GM21390 (cell line): ENCODE measurements around the gene SPC25.

Experiments used
- ATAC-seq: cut with Tn5 transposase; IDR thresholded peaks from one replicate; pipeline ENCODE4 v1.9.1; 2021; ENCODE audit not compliant: unreplicated experiment

Gene SPC25

GRCh38 chr2:168848225-168848624 lies 42.0 kb downstream of the SPC25 start:
- no peak for ATAC-seq

- no peak for ATAC-seq
These were observed 47.0 kb downstream of the SPC25 start for GRCh38 chr2:168843253-168843652.

- no peak for ATAC-seq
These were observed 48.8 kb downstream of the SPC25 start for GRCh38 chr2:168841445-168841844.

DNA sequence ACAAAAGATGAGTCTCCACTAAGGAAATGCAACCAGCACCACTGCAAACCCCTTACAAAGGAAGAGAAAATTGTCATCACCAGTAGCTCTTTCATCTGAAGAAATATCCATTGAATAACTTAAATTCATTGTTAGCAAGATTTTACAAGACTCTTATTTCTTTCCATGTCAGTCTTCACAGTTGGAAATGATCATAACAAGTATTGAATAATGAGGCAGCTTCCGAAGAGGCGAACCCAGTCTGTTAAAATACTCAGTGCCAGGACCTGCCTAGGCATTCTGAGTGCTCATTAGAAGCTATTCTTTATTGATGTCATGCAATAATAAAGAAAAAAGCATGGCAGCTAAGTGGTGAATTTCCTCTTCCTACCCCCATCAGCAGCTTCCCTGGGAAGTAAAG lies 54.3 kb downstream of the SPC25 start:
- ATAC-seq, result no peak

- no peak for ATAC-seq
These were observed 58.6 kb downstream of the SPC25 start for GRCh38 chr2:168831662-168832061.

DNA sequence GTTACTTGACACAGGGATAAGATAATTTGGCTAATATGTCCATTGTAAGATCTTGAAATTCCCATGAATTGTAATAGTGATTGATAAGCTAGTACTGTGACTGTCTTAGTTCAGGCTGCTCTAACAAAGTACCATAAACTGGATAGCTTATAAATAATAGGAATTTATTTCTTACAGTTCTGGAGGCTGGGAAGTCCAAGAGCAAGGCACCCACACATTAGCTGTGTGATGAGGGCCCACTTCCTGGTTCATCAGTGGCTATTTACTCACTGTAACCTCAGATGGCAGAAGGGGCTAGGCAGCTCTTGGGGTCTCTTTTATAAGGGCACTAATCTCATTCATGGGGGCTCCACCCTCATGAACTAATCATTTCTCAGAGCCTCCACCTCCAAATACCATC lies 59.3 kb downstream of the SPC25 start:
- no peak for ATAC-seq

DNA sequence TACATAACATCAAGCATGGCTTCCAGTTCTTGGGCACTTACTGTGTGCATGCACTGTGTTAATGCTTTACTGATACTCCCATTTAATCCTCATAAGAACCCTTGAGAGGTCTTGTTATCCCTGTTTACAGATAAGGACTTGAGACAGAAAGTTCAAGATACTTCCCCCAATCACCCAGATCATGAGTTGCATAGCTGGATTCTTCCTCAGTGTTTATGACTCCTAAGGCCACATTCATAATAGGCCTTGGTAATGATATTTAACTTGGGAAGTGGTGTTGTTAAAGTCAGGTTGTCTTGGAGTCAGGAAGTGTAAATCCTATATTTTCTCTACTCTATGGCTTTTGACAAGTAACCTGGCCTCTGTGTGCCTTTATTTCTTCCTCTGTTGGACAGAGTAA lies 65.1 kb downstream of the SPC25 start:
- no peak for ATAC-seq

- no peak for ATAC-seq
These were observed 68.2 kb downstream of the SPC25 start for GRCh38 chr2:168821992-168822391.

DNA sequence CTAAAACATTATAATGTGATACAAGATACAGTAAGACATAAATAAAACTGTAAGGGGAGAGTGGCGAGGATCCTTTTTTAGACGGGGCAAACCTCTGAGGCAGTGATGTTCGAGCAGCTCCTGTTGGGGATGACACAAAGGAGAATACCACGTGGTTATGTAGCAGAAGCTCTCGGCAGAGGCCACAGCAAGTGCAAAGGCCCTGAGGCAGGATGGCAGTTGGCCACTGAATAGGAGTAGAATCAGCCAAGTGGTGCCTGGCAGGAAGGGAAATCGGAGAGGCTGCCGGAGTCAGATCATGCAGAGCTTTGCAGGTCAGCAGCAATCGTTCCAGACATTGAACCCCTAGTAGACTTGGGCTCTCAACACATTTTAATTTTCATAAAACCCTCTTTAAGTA lies 68.7 kb downstream of the SPC25 start:
- no peak for ATAC-seq
